Measurements from ENCODE around the gene ABI1.

The ABI1 gene

DNA sequence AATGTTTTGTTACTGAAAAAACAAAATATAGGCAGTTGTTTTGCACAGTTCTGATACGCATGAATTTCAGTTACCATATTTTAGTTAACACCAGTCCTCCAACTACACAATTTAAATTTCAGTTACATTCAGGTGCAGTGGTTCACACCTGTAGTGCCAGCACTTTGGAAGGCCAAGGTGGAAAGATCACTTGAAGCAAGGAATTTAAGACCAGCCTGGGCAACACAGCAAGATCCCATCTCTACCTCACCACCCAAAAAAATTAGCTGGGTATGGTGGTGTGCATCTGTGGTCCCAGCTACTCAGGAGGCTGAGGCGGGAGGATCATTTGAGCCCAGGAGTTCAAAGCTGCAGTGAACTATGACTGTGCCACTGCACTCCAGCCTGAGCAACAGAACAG, 45.3 kb downstream of the ABI1 start:
- no peak for DNase-seq (ENCODE audit: low read depth)
- TF ChIP-seq, protein P1, sequence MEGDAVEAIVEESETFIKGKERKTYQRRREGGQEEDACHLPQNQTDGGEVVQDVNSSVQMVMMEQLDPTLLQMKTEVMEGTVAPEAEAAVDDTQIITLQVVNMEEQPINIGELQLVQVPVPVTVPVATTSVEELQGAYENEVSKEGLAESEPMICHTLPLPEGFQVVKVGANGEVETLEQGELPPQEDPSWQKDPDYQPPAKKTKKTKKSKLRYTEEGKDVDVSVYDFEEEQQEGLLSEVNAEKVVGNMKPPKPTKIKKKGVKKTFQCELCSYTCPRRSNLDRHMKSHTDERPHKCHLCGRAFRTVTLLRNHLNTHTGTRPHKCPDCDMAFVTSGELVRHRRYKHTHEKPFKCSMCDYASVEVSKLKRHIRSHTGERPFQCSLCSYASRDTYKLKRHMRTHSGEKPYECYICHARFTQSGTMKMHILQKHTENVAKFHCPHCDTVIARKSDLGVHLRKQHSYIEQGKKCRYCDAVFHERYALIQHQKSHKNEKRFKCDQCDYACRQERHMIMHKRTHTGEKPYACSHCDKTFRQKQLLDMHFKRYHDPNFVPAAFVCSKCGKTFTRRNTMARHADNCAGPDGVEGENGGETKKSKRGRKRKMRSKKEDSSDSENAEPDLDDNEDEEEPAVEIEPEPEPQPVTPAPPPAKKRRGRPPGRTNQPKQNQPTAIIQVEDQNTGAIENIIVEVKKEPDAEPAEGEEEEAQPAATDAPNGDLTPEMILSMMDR (IDR thresholded peaks at IDR 0.05; ENCODE audit: low read length, missing control alignments) = no peak
- H3K4me3 ChIP-seq (replicated peaks; ENCODE audit: low read depth, low read length) = no peak overlapping the region

DNA sequence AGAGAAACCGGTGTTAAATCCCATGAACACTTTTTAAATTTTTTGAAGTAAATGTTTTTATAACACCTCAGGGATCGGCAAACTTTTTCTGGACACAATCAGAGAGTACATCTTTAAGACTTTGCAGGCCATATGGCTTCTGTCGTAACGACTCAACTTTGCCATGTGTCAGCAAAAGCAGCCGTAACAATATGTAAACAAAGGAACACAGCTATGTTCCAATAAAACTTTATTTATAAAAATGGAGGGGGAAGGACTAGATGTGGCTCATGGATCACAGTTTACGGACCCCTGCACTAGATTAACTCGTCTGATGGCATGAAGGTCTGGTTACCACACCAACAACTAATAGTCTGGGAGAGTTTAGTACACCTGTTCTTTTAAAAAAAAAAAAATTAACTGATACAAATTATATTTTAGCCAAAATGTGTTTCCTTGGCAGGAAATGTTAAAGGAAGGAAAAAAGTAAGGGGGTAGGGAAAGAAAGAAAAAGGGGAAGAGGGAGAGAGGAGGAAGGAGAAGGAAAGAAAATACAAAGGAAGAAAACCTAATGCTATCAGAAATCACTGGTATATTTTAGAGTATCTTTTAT, 50.2 kb downstream of the ABI1 start:
- no peak overlapping the region for H3K4me3 ChIP-seq (replicated peaks; ENCODE audit: low read depth, low read length)
- TF ChIP-seq, protein P1 (IDR thresholded peaks at IDR 0.05; ENCODE audit: low read length, missing control alignments) = no peak
- DNase-seq (ENCODE audit: low read depth) = no peak

DNA sequence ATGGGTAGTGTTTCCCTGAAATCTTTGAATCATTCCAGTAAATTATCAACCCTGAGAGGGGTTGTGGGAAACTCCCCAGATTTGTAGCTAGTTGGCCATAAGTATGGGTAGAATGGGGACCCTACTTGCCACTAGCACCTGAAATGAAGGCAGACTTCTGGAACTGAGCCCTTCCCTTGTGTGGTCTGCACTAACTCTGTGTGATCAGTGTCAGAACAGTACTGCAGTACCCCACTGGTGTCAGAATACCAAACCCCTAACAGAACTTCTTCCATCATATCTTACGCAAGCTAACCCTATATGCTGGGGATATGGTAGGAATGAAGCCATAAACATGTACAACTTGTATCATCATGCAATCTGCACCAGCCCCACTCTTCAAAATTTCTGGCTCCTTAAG, 50.8 kb downstream of the ABI1 start:
- TF ChIP-seq, protein P1 (IDR thresholded peaks at IDR 0.05; ENCODE audit: low read length, missing control alignments) = no peak
- no peak overlapping the region for H3K4me3 ChIP-seq (replicated peaks; ENCODE audit: low read depth, low read length)
- DNase-seq (ENCODE audit: low read depth) = no peak

DNA sequence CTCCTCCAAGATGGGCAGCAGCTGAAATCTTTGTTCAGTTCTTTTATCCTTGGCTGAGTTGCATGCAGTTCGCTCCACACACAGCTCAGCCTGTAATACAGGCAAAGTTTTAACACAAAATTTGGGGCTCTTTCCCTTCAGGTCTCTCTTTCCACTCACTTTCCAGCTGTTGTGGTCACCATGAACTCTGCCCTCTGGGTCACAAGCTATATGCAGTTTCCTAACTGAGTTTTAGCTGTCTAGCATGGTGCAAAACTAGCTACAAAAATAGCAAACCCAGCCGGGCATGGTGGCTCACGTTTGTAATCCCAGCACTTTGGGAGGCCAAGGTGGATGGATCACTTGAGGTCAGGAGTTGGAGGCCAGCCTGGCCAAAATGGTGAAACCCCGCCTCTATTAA, 53.2 kb downstream of the ABI1 start:
- TF ChIP-seq, protein P1 (IDR thresholded peaks at IDR 0.05; ENCODE audit: low read length, missing control alignments) = no peak
- DNase-seq (ENCODE audit: low read depth) = no peak
- no peak overlapping the region for H3K4me3 ChIP-seq (replicated peaks; ENCODE audit: low read depth, low read length)

DNA sequence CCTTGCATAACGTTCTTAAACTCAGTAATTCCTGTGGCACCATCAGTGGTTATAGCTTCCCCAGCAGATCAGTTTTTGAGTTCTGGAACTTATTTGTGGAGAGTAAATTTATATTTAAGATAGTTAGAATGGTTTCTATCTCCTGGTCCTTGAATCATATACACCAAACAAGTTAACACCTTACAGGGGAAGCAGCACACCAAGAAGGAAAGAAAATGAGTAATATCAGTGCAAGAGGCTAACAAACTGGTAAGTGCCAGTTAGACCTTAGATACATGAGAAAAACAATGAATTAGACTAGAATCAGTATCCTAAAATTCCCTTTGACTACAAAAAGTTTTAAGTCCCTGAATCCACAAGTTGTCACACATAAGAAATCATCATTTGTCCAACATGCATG, 54.2 kb downstream of the ABI1 start:
- DNase-seq (ENCODE audit: low read depth) = no peak
- TF ChIP-seq, protein P1 (IDR thresholded peaks at IDR 0.05; ENCODE audit: low read length, missing control alignments) = no peak
- H3K4me3 ChIP-seq (replicated peaks; ENCODE audit: low read depth, low read length) = no peak overlapping the region

DNA sequence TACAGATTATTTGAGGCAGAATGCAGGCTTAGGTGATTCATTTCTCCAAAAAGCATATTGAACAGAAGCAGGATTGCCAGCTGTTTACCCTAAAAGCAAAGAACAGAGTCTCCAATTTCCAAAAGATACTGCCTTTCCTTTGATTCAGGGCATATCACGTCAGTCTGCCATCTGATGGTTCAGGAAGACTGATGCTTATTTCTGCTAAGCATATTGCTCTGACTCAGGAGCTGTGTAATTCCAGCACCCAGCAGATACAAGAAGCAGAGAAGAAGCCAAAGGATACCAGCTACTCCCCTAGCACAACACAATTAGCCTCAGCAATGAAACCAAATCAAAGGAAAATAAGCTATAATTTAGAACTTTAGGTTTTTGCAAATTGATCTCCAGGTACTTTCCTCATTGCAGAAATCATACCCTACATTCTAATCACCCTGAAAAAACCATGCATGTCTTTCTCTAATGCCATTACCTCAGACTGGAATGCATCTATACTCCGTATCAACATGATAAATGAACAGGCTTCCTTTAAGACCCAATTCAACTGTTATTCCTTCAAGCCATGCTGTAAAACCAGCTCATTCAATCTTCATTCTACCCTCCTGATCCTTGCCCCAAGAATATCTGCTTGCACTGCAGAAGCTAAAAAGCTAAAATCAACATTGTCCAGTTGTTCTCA, 55.1 kb downstream of the ABI1 start:
- TF ChIP-seq, protein P1 (IDR thresholded peaks at IDR 0.05; ENCODE audit: low read length, missing control alignments) = no peak
- no peak overlapping the region for H3K4me3 ChIP-seq (replicated peaks; ENCODE audit: low read depth, low read length)
- DNase-seq (ENCODE audit: low read depth) = peak; percentile 31

All from fibroblast of pulmonary artery (primary cell).